ENCODE measurements around the gene WHAMM. TPM values are rescaled to one million over a fixed set of nuclear protein-coding genes. Genes with fewer than 3 reads are reported as not detected.
"Not testable (repeated sequence)": the region's sequence is repeated elsewhere in the genome, so short reads cannot be mapped to it uniquely, and the experiment has no call there.

The WHAMM gene, protein sequence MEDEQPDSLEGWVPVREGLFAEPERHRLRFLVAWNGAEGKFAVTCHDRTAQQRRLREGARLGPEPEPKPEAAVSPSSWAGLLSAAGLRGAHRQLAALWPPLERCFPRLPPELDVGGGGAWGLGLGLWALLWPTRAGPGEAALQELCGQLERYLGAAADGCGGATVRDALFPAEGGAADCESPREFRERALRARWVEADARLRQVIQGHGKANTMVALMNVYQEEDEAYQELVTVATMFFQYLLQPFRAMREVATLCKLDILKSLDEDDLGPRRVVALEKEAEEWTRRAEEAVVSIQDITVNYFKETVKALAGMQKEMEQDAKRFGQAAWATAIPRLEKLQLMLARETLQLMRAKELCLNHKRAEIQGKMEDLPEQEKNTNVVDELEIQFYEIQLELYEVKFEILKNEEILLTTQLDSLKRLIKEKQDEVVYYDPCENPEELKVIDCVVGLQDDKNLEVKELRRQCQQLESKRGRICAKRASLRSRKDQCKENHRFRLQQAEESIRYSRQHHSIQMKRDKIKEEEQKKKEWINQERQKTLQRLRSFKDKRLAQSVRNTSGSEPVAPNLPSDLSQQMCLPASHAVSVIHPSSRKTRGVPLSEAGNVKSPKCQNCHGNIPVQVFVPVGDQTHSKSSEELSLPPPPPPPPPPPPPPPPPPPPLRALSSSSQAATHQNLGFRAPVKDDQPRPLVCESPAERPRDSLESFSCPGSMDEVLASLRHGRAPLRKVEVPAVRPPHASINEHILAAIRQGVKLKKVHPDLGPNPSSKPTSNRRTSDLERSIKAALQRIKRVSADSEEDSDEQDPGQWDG
- polyA plus RNA-seq (ENCODE audit: insufficient read length in 10 of 10), result 10 to 100 TPM in 7 of 10 donors, 1 to 10 TPM in 3; 8.1 to 14.1 (median 10.7) TPM
- long read RNA-seq, donor 1, result 0 reads
- long read RNA-seq, donor 2, partial matches to known transcripts, result 8 of 8 reads
- long read RNA-seq, donor 2, other reads (novel, unspliced or antisense), result 0 of 8 reads
- long read RNA-seq, donor 3, result 0 reads
- long read RNA-seq, donor 4, result 0 reads
- long read RNA-seq, donor 5, result 0 reads
- long read RNA-seq, donor 6, result 0 reads
- long read RNA-seq, donor 7, full-length matches to known transcripts, result 1 of 1 reads
- long read RNA-seq, donor 7, partial matches to known transcripts, result 0 of 1 reads
- long read RNA-seq, donor 7, other reads (novel, unspliced or antisense), result 0 of 1 reads
- long read RNA-seq, donor 8, result 0 reads
- long read RNA-seq, donor 9, result 0 reads

DNA sequence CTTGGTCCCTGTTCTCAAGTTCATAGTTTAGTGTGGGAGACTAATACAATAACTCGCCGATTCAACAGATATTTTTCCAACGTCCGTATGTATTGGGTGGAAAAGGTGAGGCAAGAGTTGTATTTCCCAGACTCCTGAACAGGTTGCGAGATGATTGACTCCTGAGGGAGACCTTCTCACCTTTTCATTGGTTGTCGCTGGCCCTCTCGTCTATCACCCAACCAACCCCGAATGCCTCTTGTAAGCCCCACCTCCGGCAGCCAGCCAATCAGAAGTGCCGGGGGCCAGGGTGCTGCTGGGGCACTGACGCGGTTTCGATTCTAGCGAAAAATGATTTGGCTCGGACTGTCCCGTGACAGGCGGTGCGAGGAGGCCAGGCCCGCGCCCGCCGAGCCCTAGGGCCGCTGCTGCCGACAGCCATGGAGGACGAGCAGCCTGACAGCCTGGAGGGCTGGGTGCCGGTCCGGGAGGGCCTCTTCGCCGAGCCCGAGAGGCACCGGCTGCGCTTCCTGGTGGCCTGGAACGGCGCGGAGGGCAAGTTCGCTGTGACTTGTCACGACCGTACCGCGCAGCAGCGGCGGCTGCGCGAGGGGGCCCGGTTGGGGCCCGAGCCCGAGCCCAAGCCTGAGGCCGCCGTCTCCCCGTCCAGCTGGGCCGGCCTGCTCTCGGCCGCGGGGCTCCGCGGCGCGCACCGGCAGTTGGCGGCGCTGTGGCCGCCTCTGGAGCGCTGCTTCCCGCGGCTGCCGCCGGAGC lies at the start of gene WHAMM:
Gene WHAMM (plus strand): TSS at position 321 of the 753 bp plus-strand sequence. CDS start 99 bp downstream, at position 420.
- peak; percentile 98 to 99 (median 99) for DNase-seq

DNA sequence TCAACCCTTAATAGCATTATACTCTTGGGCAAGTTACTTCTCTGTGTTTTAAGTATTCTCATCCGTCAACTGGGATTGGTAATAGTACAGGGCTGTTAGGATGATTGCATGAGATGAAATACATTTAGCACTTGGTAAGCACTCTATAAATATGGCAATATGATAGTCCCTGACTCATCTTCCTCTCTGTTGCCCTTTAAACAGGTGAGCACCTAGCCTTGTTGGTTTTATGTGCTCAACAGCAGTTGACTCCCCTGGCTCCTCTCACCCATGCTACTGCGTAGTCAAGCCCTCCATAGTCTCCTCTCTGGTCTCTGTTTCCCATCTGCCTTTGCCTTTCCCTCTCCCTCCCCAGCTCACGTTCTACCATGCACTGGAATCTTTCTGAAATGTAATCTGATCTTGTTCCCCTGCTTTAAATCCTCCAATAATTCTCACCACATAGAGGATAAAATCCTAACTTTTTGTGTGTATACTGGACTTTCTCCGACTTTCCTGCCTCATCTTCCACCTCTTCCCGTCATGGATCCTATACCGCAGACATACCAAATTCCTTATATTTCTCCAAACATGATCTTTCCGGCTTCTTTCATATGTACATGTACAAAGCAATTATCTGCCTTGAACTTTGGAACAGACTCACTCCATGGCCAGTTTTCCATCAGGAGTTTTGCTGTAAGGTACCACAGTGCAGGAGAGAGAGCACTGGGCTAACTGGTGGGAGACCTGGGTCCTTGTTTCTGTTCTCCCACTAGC lies 45.9 kb upstream of the WHAMM start:
- peak in 1 of 3 donors; percentile 16 for DNase-seq

DNA sequence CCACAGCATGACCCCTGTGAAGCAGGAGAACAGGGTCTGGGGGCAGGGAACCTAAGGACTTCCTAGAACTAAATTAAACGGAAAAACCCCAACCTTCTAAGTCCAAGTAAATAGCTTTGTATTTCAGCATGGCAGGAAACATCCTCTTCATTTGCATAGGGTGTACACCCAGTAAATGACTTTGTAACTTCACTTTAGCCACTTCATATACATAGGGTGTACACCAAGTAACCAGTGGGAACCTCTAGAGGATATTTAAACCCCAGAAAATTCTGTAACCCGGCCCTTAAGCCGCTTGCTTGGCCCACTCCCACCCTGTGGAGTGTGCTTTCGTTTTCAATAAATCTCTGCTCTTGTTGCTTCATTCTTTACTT lies 45.3 kb upstream of the WHAMM start:
- DNase-seq, result no peak

DNA sequence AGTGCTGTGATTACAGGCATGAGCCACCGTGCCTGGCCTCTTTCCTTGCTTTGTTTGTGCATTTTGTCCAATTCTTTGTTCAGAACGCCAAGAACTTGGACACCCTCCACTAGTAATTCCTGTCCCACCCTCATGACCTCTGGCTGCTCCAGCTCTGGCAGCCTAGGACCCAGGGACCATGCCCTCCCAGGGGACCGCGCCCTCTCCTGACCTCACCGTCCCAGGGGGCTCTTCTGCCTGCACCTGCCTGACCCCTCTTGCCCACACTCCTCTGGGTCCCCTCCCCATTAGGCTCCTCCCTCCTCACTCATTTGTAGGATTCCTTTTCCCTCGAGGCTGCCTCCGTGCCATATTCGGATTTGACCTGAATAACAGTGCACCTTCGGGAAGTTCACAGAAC lies 44.7 kb upstream of the WHAMM start:
- no peak for DNase-seq

DNA sequence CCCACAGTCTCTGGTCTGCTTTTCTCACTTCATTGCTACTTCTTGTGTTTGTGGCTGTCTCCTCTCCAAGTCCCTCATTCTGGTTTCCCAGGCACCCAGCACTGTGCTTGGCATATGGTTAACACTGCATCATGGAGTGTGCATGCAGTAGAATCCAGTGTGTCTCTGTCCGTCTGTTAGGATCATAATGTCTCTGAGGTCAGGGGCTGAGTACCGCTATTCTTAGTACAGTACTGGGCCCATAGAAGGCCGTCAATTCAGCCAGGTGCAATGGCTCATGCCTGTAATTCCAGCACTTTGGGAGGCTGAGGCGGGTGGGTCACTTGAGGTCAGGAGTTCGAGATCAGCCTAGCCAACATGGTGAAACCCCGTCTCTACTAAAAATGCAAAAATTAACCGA lies 43.2 kb upstream of the WHAMM start:
- DNase-seq, result not testable (repeated sequence)

DNA sequence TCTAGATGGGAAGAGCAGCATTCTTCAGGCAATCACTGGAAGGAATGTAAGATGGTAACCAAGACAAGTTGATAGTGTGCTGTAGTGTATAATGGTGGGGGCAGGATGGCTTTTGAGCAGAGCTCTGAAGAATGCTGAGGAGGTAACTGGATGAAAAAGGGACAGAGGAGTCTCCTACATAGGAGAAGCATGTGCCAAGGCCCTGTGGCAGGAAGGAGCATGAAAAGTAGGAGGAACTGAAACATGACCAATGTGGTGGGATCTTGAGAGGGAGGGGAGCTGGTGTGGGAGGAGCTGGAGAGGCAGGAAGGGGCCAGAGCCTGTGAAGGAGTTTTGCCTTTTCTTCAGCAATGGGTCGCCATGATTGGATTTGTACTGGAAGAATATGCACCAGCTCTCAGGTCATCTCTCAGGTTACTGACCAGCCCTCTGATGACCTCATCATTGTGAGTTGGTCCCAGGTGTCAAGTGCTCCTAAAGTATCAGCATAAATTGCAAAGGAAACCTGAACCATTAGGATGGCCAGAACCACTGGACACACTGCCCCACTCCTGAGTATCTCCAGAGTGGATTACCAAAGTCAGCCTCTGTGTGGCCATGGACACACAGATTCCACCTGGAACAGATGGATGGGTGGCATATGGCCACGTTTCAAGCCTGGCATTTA lies 42.1 kb upstream of the WHAMM start:
- no peak for DNase-seq

DNA sequence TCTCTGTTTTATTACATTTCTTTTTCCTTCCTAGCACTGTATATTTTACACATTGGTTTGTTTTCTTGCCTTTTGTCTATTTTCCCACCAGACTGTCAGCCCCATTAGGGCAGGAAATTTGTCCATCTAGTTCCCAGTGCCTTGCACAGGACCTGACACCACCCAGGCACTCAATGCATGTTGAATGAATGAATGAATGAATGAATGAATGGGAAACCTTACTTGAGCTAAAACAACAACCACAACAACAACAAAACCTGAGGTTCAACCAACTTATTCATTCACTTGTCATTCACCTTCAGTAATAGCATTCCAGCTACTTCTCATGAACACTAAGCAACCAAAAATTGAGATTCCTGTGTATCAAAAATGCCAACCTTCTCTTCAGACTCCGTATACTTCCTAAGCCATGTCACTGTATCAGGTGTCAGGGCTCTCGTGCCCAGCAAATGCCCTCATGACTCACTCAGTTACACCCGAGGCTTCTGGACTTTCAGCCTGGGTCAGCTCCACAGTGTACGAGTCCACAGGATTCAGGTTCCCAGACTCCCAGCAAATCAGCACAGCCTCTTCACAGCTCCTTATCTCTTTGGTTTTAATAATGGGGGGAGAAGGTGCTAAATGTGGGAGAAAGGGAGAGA lies 40.9 kb upstream of the WHAMM start:
- DNase-seq, result no peak

DNA sequence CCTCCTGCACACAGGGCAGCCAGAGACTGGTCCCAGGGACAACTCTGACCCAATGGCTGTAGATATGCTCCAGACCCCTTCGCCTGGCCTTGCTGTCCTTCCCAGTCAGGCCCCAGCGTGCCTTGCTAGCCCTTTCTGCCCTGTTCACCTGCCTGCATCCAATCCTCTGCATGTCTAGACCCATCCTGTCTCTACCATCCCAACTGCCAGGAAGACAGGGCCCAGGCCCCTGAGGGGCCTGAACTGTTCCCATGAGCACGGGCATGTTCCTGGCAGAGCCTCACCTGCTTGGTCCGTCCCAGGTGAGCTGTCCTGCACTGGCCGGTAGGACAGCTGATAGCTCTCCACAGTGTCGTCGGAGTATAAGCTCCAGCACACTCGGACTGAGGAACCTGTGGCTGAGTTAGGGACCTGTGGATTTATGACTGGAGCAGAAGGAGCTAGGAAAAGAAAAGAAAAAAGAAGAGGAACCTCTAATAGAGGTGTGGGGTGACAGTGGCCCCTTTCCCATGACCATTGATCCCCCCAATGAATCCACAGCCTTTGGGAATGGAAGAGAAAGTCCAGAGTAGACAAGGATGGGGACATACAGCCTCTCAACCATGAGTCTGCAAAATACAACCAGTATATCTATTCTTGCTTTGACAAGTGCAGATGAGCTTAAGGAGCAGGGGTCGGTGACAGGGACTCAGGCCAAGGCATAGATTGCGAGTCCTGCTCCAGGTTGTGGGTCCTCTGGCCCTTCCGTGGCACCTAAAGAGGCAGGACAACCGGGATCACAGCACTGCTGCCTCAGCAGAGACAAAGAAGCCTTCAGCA lies 37.4 kb upstream of the WHAMM start:
- DNase-seq, result no peak

DNA sequence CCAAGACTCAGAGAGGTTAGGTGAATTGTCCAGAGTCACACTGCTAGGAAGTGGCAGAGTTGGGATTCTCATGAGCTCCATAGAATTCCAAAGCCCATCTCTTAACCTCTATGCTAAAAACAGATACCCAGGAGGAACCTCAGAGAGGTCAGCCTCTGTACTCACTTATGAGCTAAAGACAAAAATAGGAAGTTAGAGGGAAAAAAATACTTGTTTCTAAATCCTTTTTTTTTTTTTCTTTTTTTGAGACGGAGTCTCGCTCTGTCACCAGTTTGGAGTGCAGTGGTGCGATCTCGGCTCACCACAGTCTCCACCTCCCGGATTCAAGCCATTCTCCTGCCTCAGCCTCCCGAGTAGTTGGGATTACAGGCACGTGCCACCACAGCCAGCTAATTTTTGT lies 34.9 kb upstream of the WHAMM start:
- DNase-seq, result no peak

DNA sequence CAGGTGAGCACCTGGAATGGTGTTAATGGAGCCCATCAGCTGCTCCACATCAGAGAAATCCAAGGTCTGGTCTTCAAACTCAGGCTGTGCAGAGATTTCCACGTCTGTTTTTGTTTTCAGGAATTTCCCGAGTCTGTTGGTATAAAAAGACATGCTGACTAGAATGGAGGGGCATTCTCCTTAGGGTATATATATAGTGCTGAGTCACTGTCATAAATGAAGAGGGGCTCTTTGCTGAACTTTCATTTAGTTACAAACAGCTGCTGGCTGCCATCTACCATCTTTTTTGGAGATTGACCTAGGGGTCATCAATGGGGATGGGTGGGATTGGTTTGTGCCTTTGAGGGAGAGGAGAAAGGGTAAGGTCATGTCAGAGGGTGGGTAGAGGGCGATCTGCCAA lies 30.7 kb upstream of the WHAMM start:
- no peak for DNase-seq

DNA sequence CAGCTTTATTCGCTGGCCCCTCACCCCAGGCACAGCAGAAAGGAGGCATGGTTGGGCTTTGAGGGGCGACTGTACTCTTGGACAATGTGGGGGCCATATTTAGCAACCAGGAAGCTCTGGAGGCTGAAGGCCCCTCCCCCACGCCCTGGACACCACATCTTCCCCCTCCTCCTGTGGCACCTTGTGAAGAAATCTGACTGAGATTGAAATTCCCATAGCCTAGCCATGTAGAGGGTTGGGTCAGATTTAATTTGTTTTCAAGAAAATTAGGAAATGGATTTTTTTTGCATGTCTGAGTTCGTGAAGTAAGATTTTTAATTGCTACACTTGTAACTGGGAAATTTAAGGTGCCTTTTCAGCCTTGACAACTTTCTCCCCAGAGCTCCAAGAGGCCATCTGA lies 28.1 kb upstream of the WHAMM start:
- no peak for DNase-seq

DNA sequence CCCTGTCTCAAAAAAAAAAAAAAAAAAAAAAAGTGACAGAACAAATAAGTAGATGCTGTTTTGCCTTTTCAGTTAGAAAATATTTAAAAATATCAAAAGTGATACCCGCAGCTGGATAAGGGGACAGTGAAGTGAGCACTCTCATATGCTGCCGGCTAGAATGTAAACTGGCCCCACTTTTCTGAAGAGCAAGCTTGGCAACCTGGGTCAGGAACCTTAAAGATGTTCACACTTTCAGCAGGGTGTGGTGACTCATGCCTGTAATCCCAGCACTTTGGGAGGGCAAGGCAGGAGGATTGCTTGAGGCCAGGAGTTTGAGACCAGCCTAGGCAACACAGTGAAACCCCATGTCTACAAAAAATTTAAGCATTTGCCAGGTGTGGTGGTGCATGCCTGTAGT lies 20.9 kb upstream of the WHAMM start:
- DNase-seq, result no peak

DNA sequence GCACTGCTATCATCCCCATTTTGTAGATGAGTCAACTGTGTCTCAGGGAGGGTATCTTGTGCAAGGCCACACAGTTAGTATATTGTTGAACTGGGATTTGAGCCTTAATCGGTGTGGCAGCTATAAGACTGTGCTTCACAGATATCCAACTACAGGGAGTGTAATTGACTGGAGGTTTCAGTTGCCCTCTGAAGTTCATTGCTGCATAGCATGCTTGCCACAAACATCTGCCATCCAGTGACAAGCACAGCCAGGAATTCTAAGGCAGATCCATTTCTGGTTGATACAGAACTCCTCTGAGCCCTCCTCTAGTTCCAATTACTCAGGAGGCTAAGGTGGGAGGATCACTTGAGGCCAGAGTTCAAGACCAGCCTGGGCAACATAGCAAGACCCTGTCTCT lies 19.9 kb upstream of the WHAMM start:
- no peak for DNase-seq

DNA sequence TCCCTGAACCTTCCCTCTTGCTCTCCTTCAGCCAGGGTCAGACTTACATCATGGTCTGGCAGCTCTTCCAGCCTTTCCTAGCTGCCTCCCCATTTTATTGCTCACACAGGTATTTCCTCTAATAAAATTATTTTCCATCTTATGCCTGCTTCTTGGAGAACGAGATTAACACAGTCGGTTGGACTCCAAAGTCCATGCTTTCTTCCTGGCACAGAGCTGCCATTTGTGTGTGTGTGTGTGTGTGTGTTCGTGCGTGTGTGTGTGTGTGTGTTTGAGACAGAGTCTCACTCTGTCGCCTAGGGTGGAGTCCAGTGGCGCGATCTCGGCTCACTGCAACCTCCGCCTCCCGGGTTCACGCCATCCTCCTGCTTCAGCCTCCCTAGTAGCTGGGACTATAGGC lies 19.1 kb upstream of the WHAMM start:
- DNase-seq, result no peak

DNA sequence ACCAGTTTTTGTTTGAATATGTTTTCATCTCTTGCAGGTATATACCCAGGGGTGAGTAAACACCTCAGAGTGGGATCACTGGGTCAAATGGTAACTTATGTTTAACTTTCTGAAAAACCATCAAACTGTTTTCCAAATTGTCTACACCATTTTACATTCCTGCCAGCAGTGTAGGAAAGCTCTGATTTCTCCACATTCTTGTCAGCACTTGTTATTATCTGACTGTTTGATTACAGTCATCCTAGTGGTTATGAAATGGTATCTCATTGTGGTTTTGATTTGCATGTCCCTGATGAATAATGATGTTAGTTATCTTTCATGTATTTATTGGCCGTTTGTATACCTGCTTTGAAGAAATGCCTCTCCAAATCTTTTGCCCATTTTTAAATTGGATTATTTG lies 17.4 kb upstream of the WHAMM start:
- DNase-seq, result no peak

DNA sequence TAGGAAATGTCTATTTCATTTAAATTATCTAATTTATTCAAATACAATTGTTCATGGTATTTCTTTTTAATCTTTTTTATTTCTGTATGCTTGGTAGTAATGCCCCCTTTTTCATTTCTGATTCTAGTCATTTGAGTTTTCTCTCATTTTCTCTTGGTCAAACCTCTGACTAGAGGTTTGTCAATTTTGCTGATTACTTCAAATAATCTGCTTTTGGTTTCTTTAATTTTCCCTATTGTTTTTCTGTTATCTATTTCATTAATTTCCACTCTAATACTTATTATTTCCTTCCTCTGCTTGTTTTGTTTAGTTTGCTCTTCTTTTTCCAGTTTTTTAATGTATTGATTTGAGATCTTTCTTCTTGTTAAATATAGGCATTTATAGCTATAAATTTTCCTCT lies 15.7 kb upstream of the WHAMM start:
- DNase-seq, result no peak

DNA sequence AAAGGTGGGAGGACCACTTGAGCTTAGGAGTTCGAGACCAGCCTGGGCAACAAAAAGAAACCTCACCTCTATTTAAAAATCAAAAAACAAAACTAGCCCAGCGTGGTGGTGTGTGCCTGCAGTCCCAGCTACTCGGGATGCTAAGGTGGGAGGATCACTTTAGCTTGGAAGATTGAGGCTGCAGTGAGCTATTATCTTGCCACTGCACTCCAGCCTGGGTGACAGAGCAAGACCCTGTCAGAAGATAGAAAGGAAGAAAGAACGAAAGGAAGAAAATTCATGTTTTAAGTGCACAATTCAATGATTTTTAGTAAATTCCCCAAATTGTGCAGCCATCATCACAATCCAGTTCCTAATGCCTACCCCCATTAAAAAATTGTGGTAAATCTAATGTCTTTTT lies 11.3 kb upstream of the WHAMM start:
- no peak for DNase-seq

DNA sequence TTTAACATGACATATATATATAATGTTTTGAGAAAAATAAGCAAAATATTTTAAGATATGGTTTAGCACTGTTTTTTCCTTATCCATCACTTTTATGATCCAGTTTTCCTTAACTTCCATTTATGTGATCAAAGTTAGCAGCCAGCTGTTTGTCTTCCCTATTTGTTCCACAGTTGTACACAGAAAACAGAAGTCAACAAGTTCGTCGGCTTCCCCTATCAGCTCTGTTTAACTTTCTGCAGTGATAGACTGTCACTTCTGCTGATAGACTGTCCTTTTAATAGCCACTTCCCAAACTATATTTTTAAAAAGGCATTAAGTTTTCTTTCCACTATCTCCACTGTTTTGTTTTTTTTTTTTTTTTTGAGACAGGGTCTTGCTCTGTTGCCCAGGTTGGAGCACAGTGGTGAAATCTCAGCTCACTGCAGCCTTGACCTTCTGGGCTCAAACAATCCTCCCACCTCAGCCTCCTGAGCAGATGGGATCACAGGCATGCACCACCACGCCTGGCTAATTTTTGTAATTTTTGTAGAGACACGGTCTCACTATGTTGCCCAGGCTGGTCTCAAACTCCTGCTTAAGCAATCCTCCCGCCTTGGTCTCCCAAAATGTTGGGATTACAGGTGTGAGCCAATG lies 10.8 kb upstream of the WHAMM start:
- no peak for DNase-seq

Data from muscle of back (tissue), 13 donors.